Endodermal cell (in vitro differentiated cells): Measurements from ENCODE around the gene SLC2A1. TPM values are rescaled to one million over a fixed set of nuclear protein-coding genes. Genes with fewer than 3 reads are reported as not detected.

Experiments used
- DNase-seq: peaks from one replicate; pipeline ENCODE4 v3.0.0-alpha.2; 2017
- H3K27ac ChIP-seq: 2 replicates; pipeline ENCODE4 v1.5.1; 2013; ENCODE audit warnings: mild to moderate bottlenecking, low read depth, low read length, moderate library complexity
- H3K27me3 ChIP-seq: 2 replicates; pipeline ENCODE4 v1.6.1; 2013; ENCODE audit warnings: mild to moderate bottlenecking, low read length, moderate library complexity; ENCODE audit not compliant: insufficient read depth, control insufficient read depth, poor library complexity, severe bottlenecking
- H3K36me3 ChIP-seq: 2 replicates; pipeline ENCODE4 v1.7.0; 2013; ENCODE audit warnings: mild to moderate bottlenecking, low read length, moderate library complexity; ENCODE audit not compliant: control insufficient read depth, insufficient read depth
- H3K4me1 ChIP-seq: one replicate; pipeline ENCODE4 v1.7.0; 2013; ENCODE audit warnings: low read length; ENCODE audit not compliant: control insufficient read depth, insufficient read depth
- H3K4me3 ChIP-seq: 2 replicates; pipeline ENCODE4 v1.5.1; 2013; ENCODE audit warnings: mild to moderate bottlenecking, low read length, moderate library complexity
- H3K9ac ChIP-seq: 2 replicates; pipeline ENCODE4 v1.6.1; 2013; ENCODE audit warnings: mild to moderate bottlenecking, low read length, moderate library complexity; ENCODE audit not compliant: poor library complexity, severe bottlenecking; ENCODE audit errors: extremely low read depth
- H3K9me3 ChIP-seq: 2 replicates; pipeline ENCODE4 v1.6.1; 2013; ENCODE audit warnings: mild to moderate bottlenecking, low read length, moderate library complexity; ENCODE audit not compliant: control insufficient read depth
- H3K27ac Mint-ChIP-seq: 2 replicates; pipeline ENCODE4 v1.8.0; 2020; ENCODE audit warnings: mixed read lengths
- H3K27me3 Mint-ChIP-seq: 2 replicates; pipeline ENCODE4 v1.8.0; 2021; ENCODE audit warnings: mild to moderate bottlenecking, mixed read lengths; ENCODE audit not compliant: insufficient read depth
- H3K36me3 Mint-ChIP-seq: 2 replicates; pipeline ENCODE4 v1.8.0; 2020; ENCODE audit warnings: low read depth, mixed read lengths
- H3K4me1 Mint-ChIP-seq: 2 replicates; pipeline ENCODE4 v1.8.0; 2020; ENCODE audit warnings: mixed read lengths
- H3K4me3 Mint-ChIP-seq: 2 replicates; pipeline ENCODE4 v1.8.0; 2020; ENCODE audit warnings: mild to moderate bottlenecking, moderate library complexity, mixed read lengths
- H3K9me3 Mint-ChIP-seq: 2 replicates; pipeline ENCODE4 v1.8.0; 2020; ENCODE audit warnings: mild to moderate bottlenecking, mixed read lengths
- WGBS, 2 experiments: methylation state at CpG; one replicate each; pipeline versions ENCODE4 v1.1.5 to v1.1.7; 2013; ENCODE audit warnings: missing lambda C conversion rate in 2 of 2, mixed read lengths in 1 of 2; ENCODE audit not compliant: insufficient coverage in 1 of 2, insufficient read length in 1 of 2; 5-methylcytosine and 5-hydroxymethylcytosine counted together
- long read RNA-seq, 4 experiments: library from polyadenylated mRNA in 2 of 4; library from RNA in 1 of 4; library from capped mRNA in 1 of 4; stranded (forward) in 3 of 4; unstranded in 1 of 4; transcript quantifications; one replicate each; pipeline ENCODE4 v2.0.0, GENCODE V29; 2020 to 2021; ENCODE audit warnings: inconsistent platforms in 1 of 4
- polyA plus RNA-seq, 2 experiments: library from polyadenylated mRNA; stranded (reverse); fragments of 50-300 nt; gene quantifications; one replicate each; pipeline ENCODE4 v1.2.3, GENCODE V29; 2013
- total RNA-seq, 2 donors: library from RNA; stranded (reverse); fragmentation: NEBNext Ultra II Directional in 1 of 2; extraction: Animal tissue kit (Norgen Biotek cat#: 25700) in 1 of 2; gene quantifications; 2 replicates in 1 of 2; 3 replicates in 1 of 2; pipeline ENCODE4 v1.2.1, GENCODE V29; 2021
- TF ChIP-seq, protein P1 (sequence below): fragments of 200-600 bp; sonication (generic); conservative IDR thresholded peaks from 2 replicates; pipeline ENCODE4 v1.5.0; 2021; ENCODE audit warnings: antibody characterized with exemption, mild to moderate bottlenecking

The SLC2A1 gene
- total RNA-seq: 10 to 100 TPM; 42.5 to 69.7 TPM
- 172 TPM for polyA plus RNA-seq (2013, experiment 1 of 2)
- 136 TPM for polyA plus RNA-seq (2013, experiment 2 of 2)
- long read RNA-seq, experiment 1, transcript SLC2A1-203 (10 exons, 3,670 nt): major isoform, 19 of 39 reads
- long read RNA-seq, experiment 1, partial matches to known transcripts: 13 of 39 reads
- long read RNA-seq, experiment 1, other reads (novel, unspliced or antisense): 7 of 39 reads
- long read RNA-seq, experiment 2, transcript SLC2A1-203 (10 exons, 3,670 nt): major isoform, 27 of 36 reads
- long read RNA-seq, experiment 2, partial matches to known transcripts: 7 of 36 reads
- long read RNA-seq, experiment 2, other reads (novel, unspliced or antisense): 2 of 36 reads
- long read RNA-seq, experiment 3, transcript SLC2A1-203 (10 exons, 3,670 nt): major isoform, 179 of 203 reads
- long read RNA-seq, experiment 3, partial matches to known transcripts: 17 of 203 reads
- long read RNA-seq, experiment 3, other reads (novel, unspliced or antisense): 6 of 203 reads
- long read RNA-seq, experiment 4, transcript SLC2A1-203 (10 exons, 3,670 nt): major isoform, 8 of 14 reads
- long read RNA-seq, experiment 4, partial matches to known transcripts: 6 of 14 reads
- long read RNA-seq, experiment 4, other reads (novel, unspliced or antisense): 0 of 14 reads

DNA sequence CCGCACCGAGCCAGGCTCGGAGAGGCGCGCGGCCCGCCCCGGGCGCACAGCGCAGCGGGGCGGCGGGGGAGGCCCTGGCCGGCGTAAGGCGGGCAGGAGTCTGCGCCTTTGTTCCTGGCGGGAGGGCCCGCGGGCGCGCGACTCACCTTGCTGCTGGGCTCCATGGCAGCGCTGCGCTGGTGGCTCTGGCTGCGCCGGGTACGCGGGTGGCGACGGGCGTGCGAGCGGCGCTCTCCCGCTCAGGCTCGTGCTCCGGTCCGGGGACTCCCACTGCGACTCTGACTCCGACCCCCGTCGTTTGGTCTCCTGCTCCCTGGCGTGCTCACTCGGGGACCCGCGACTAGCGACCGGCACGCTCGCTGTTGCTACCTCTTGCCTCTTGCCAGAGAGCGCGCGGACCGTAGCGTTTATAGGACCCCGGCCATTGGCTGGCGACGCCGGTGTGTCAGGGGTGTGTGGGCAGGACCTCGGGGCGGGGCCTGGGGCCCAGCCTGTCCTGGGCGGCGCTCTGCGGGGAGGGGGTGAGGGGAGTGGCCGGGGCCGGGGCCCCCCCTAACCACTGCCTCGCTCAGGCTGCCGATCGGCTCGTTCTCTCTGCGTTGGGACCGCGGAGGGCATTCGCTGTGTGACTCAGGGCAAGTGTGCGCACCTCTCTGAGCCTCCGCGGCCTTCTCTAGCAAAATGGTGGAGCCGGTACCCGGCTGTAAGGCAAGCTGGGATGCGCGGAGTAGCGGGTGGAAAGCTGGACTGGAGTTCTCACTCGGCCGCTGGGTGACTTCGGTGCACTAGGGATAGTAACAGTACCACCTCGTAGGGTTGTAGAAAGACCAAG is at the start of gene SLC2A1:
SLC2A1 (minus strand) TSS at position 381 of the 832 bp plus-strand sequence; CDS start at position 164, 217 bp downstream.
- peaks cover 10% of the 10 kb centered on the region for H3K36me3 ChIP-seq
- no peaks in the 10 kb centered on the region for H3K4me1 ChIP-seq
- WGBS, 2 experiments: 0% methylated on average over 25 to 87 of the region's 87 CpGs

DNA sequence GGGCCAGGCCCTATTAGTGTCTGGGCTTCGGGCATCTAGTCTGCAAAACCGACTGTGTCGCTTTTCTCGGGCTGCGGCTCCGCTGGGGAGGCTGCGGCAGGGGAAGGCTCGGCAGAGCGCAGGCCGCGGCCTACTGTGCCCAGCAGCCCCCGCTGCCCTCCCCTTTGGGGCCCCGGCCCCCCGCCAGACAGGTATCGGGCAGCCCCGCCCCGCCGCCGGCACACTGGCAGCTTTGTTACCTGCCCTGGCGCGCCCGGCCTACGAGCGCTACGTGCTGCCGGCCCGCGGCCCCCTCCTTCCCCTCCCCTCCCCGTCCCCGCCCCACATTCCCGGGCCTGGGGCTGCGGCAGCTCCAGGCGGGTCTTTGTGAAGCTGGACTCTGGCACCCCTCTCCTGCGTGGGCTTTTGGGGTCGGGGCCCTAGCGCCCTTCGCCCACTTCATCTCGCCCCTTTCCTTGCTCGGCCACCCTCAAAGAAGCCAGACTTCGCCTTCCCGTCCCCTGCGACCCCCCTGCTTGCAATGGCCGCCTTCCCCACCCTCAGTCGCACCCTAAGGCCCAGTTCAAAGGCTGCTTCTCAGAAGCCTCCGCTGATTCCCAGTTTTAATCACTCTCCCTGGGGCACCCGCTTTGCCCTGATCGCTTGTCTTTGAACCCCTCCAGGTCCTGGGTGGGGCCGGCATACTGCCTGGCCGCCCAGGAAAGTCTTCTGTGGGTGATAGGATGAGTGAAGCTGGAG is 48.9 kb upstream of the SLC2A1 start:
- H3K36me3 Mint-ChIP-seq: no peaks in the 10 kb centered on the region
- peaks cover 28% of the 10 kb centered on the region for H3K27me3 Mint-ChIP-seq
- Histone ChIP-seq H3K4me1 (peaks cover 6% of the 10 kb centered on the region), H3K27ac (peak overlapping the region; percentile 97), H3K36me3 (no peaks in the 10 kb centered on the region), H3K27me3 (peaks cover 15% of the 10 kb centered on the region), H3K9ac (no peak overlapping the region), H3K9me3 (no peaks in the 10 kb centered on the region), H3K4me3 (no peak overlapping the region)
- peaks cover 30% of the 10 kb centered on the region for H3K4me1 Mint-ChIP-seq
- H3K4me3 Mint-ChIP-seq: peak overlapping the region; percentile 48
- WGBS, 2 experiments: 40 to 47% methylated on average over 10 to 49 of the region's 49 CpGs
- TF ChIP-seq, protein P1, sequence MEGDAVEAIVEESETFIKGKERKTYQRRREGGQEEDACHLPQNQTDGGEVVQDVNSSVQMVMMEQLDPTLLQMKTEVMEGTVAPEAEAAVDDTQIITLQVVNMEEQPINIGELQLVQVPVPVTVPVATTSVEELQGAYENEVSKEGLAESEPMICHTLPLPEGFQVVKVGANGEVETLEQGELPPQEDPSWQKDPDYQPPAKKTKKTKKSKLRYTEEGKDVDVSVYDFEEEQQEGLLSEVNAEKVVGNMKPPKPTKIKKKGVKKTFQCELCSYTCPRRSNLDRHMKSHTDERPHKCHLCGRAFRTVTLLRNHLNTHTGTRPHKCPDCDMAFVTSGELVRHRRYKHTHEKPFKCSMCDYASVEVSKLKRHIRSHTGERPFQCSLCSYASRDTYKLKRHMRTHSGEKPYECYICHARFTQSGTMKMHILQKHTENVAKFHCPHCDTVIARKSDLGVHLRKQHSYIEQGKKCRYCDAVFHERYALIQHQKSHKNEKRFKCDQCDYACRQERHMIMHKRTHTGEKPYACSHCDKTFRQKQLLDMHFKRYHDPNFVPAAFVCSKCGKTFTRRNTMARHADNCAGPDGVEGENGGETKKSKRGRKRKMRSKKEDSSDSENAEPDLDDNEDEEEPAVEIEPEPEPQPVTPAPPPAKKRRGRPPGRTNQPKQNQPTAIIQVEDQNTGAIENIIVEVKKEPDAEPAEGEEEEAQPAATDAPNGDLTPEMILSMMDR: no peak
- no peaks in the 10 kb centered on the region for H3K9me3 Mint-ChIP-seq
- peak overlapping the region; percentile 93 for H3K27ac Mint-ChIP-seq
- DNase-seq: peak; percentile 93

More for the DNA sequence above, at the start of gene SLC2A1:
- peak; percentile 98 for DNase-seq
- H3K36me3 Mint-ChIP-seq: peaks cover 19% of the 10 kb centered on the region
- Histone ChIP-seq H3K4me3 (peak within 1 kb of the TSS; percentile 91), H3K9me3 (no peaks in the 10 kb centered on the region), H3K27ac (peak within 1 kb of the TSS; percentile 92), H3K9ac (peak within 1 kb of the TSS; percentile 72), H3K27me3 (peaks cover 26% of the 10 kb centered on the region)
- H3K4me3 Mint-ChIP-seq: peak within 1 kb of the TSS; percentile 84
- peaks cover 18% of the 10 kb centered on the region for H3K27me3 Mint-ChIP-seq
- peak within 1 kb of the TSS; percentile 97 for H3K27ac Mint-ChIP-seq
- no peaks in the 10 kb centered on the region for H3K9me3 Mint-ChIP-seq
- TF ChIP-seq, protein P1: no peak
- peaks cover 44% of the 10 kb centered on the region for H3K4me1 Mint-ChIP-seq
